ENCODE data around the gene RPS6KB2.

DNA sequence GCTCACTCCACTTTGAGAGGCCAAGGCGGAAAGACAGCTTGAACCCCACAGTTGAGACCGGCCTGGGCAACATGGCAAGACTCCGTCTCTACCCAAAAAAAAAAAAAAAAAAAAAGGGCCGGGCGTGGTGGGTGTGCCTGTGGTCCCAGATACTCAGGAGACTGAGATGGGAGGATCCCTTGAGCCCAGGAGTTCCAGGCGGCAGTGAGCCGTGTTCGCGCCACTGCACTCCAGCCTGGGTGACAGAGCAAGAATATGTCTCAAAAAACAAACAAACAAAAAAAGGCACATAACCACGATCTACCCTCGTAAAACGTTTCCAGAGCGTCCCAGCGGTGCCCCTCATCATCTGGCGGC, 37.4 kb upstream of the RPS6KB2 start:
- TF ChIP-seq CTCF (IDR thresholded peaks at IDR 0.05; ENCODE audit: low read depth, low read length) (no peak), MAX (IDR thresholded peaks at IDR 0.05; ENCODE audit: low read depth, low read length) (no peak), POLR2A (IDR thresholded peaks at IDR 0.05; ENCODE audit: extremely low read depth, insufficient read length) (no peak), MYC (IDR thresholded peaks at IDR 0.05; ENCODE audit: low read depth, low read length) (no peak)

Data from NB4 (cell line).